ENCODE results near the gene ALKBH7.
"Not testable (repeated sequence)": the region's sequence is repeated elsewhere in the genome, so short reads cannot be mapped to it uniquely, and the experiment has no call there.

Gene ALKBH7, protein sequence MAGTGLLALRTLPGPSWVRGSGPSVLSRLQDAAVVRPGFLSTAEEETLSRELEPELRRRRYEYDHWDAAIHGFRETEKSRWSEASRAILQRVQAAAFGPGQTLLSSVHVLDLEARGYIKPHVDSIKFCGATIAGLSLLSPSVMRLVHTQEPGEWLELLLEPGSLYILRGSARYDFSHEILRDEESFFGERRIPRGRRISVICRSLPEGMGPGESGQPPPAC

DNA sequence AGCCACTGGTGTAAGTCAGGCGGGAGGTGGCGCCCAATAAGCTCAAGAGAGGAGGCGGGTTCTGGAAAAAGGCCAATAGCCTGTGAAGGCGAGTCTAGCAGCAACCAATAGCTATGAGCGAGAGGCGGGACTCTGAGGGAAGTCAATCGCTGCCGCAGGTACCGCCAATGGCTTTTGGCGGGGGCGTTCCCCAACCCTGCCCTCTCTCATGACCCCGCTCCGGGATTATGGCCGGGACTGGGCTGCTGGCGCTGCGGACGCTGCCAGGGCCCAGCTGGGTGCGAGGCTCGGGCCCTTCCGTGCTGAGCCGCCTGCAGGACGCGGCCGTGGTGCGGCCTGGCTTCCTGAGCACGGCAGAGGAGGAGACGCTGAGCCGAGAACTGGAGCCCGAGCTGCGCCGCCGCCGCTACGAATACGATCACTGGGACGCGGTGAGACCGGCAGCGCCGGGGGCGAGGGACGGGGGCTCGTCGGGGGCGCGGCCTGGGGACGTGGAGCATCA is at the start of gene ALKBH7:
ALKBH7 (plus strand) TSS at position 201 of the 502 bp plus-strand sequence; CDS start at position 228, 27 bp downstream.
- DNase-seq (ENCODE audit: low read depth in 2 of 3, low spot score in 2 of 3), result peak; percentile 78 to 86 (median 79)

DNA sequence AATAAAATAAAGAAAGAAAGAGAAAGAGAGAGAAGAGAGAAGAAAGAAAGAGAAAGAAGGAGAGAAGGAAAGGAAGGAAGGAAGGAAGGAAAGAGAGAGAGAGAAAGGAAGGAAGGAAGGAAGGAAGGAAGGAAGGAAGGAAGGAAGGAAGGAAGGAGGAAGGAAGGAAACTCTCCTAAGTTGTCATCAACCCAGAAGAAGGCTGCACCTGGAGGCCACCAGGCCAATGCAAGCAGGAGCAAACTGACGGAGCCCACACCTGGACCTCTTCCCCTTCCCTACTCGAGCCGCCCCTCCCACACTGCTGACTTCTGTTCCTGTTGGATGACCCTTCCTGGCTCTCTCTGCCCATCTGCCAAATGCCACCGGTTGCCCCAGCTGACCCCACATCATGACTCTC is 47.8 kb upstream of the ALKBH7 start:
- DNase-seq (ENCODE audit: low read depth in 2 of 3, low spot score in 2 of 3), result no peak

DNA sequence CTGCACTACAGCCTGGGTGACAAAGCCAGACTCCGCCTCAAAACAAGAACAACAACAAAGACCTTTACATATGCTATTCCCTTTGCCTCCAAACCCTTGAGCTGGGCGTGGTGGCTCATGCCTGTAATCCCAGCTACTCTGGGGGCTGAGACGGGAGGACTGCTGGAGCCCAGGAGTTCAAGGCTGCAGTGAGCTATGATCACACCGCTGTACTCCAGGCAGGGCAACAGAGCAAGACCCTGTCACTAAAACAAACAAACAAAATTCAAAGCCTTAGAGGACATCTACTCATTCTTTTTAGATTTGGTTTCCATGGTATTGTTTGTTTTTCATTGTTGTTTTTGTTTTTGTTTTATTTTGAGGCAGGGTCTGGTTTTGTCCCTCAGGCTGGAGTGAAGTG is 47.0 kb upstream of the ALKBH7 start:
- no peak for DNase-seq (ENCODE audit: low read depth in 2 of 3, low spot score in 2 of 3)

DNA sequence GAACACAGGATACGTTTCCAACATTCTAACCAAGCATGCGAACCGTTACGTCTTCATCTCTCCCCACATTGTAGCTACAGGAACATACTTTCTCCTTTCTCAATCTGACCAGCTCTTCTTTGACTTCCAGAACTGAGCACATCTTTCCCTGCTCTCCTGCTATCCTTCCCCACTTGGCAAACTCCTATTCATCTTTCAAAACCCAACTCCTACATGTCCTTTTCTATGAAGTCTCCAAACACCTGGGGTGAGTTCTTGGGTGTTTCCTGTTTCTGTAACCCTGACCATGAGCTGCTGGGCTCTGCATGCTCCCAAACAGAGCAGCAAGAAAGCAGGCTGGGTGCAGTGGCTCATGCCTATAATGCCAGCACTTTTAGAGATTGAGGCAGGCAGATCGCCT is 45.8 kb upstream of the ALKBH7 start:
- no peak for DNase-seq (ENCODE audit: low read depth in 2 of 3, low spot score in 2 of 3)

DNA sequence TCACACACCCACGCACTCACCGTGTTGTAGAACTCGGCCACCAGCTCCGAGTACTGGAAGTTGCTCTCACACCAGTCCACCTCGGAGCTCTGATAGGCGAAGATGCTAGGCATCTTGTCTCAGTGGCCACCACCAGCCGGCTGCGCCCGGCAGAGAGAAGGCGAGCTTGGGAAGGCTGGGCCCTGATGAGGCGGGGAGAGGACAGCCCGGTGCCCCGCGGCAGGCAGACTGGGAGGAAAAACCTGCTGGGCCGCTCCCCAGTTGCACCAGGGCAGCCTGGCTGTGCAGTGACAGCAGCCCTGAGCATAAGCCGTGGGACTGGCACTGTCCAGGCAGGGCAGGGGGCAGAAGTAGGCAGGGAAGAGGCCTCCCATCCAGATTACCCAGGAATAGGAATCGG is 39.2 kb upstream of the ALKBH7 start, which contains the start of gene ACER1:
ACER1 (minus strand) TSS at position 174 of the 400 bp plus-strand sequence; CDS start at position 113, 61 bp downstream.
- no peak for DNase-seq (ENCODE audit: low read depth in 2 of 3, low spot score in 2 of 3)

DNA sequence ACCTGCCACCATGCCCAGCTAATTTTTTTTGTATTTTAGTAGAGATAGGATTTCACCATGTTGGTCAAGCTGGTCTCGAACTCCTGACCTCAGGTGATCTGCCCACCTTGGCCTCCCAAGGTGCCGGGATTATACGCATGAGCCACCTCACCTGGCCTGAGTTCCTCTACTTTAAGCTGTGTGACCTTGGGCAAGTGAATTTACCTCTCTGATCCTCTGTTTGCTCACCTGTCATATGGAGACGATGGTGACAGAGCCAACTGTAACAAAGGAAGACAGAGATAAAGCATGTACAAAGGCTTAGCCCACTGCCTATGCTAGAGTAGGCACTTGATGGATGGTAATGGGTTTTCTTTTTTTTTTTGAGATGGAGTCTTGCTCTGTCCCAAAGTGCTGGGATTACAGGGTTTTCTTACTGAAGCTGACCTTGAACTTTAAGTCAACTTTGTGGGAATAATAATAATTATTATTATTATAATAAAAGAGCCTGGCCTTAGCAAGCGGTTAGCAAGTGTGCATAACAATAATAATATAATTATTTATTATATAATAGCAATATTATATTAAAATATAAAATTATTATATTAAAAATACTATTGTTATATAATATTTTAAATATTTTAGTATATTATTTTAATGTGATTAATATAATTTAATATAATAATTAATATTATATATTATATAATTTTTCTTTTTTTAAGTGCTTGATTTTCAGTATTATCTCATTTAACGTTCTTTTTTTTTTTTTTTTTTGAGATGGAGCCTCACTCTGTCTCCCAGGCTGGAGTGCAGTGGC is 37.9 kb upstream of the ALKBH7 start:
- no peak for DNase-seq (ENCODE audit: low read depth in 2 of 3, low spot score in 2 of 3)

DNA sequence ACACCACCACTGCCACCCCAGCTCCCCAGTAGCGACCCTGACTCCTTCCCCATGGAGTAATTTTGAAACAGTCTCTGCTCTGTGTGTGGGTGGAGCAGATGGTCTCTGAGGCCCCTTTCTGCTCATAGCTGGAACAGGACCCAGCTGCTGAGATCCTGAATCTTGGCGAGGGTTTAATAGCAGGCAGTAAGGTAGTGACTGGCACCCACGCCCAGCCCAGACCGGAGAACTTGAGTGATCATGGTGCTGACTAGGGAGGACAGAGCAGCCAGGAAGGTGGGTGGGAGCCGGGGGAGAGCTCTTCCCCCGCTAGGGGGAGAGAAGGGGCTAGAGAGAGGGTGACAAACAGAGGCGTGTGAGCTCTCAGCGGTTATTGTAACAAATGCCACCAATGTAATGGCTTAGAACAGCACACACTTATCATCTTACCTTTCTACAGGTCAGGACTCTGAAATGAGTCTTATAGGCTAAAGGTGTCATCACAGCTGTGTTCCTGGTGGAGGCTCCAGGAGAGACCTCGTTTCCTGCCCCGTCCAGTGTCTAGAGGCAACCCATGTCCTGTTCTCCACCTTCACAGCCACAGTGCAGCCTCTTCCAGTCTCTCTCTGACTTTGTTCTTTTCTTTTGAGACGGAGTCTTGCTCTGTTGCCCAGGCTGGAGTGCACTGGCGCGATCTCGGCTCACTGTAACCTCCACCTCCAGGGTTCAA is 31.9 kb upstream of the ALKBH7 start:
- DNase-seq (ENCODE audit: low read depth in 2 of 3, low spot score in 2 of 3), result no peak

DNA sequence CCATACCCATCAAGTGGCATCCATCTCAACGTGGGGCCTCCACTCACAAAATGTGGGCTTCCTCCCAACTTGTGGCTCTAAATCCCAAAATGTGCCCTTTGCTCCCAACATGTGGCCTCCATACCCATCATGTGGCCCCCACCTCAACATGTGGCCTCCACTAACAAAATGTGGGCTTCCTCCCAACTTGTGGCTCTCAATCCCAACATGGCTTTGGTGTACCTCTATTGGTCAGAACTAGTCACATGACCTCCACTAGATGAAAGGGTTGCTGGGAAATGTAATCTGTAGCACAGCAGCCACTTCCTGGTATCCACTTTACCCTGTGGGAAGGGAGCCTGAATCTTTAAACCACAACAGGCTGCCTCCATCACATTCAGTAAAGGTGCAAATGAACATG is 29.1 kb upstream of the ALKBH7 start:
- no peak for DNase-seq (ENCODE audit: low read depth in 2 of 3, low spot score in 2 of 3)

DNA sequence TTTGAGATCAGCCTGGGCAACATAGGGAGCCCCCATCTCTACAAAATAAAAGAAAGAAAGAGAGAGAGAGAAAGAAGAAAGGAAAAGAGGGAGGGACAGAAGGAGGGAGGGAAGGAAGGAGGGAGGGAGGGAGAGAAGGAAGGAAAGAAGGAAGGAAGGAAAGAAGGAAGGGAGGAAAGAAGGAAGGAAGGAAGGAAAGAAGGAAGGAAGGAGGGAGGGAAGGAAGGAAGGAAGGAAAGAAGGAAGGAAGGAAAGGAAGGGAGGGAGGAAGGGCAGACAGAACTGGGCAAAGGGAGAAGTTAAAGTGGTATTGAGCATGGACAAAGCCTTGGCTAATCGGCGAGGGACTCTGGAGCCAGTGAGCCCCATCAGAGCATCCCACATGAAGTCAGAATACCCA is 23.3 kb upstream of the ALKBH7 start:
- not testable (repeated sequence) for DNase-seq (ENCODE audit: low read depth in 2 of 3, low spot score in 2 of 3)

DNA sequence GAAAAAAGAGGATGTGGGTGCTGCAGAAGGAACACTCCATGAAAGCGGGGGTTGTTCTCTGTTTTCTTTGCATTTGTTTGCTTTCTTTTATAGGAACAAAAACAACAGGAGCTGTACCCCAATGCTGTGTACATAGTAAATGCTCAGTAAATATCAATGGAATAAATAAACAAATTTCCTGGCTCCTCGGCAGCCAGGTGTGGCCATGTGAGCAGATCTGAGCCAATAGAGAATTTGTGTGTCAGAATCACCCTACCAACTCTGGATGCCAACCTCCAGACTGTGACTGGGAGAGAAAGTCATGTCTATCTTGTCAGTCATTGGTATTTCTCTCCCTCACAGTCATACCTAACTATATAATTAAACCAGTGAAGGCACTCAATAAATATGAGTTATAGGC is 21.9 kb upstream of the ALKBH7 start:
- no peak for DNase-seq (ENCODE audit: low read depth in 2 of 3, low spot score in 2 of 3)

DNA sequence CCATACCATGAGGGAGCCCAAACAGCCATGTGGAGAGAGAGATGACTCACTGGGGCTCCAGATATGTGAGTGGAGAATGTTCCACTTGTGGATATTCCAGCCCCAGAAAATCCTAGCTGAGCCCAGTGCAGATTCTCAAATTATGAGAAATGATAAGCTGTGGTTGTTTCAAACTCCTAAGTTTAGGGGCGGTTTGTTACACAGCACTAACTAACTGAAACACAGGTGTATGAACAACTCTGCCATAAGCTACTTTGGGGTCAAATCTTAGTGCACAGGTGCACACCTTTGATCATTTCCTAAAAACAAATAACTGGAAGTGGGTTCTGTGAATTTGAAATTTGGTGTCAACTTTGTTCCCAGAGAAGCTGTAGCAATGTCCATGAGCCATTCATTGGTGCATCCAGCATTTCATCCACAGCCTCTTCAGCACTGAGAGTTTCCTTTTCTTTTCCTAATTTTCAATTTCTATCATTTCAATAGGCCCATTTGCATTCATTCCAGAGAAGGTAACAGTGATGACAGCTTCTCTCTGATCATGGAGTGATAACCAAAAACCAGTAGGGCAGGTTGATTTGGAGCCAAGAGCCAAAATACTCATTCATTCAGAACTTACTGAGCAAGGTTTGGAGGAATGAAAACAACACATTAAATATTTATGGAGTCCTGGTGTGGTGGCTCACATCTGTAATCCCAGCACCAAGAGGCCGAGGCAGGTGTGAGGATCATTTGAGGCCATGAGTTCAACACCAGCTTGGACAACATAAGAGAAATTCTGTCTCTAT is 20.0 kb upstream of the ALKBH7 start:
- no peak for DNase-seq (ENCODE audit: low read depth in 2 of 3, low spot score in 2 of 3)

DNA sequence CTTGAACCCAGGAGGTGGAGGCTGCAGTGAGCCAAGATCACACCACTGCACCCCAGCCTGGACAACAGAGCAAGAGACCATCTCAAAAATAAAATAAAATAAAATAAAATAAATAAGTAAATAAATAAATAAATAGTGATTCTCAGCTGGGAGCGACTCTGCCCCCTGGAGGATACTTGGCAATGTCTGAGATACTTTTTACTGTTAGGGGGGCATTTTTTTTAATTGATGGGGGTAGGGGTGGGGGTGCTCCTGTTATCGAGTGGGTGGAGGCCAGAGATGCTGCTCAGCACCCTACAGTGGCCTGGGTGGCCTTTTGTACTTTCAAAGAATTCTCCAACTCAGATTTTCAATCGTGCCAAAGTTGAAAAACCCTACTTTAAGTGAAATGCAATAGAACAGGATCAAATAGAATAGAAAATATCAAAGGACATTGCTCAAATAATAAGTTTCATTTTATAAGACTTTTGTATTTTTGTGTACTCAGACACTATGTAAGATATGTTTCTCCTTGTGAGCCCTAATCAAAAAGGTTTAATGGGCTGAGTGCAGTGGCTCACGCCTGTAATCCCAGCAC is 18.4 kb upstream of the ALKBH7 start:
- DNase-seq (ENCODE audit: low read depth in 2 of 3, low spot score in 2 of 3), result no peak

DNA sequence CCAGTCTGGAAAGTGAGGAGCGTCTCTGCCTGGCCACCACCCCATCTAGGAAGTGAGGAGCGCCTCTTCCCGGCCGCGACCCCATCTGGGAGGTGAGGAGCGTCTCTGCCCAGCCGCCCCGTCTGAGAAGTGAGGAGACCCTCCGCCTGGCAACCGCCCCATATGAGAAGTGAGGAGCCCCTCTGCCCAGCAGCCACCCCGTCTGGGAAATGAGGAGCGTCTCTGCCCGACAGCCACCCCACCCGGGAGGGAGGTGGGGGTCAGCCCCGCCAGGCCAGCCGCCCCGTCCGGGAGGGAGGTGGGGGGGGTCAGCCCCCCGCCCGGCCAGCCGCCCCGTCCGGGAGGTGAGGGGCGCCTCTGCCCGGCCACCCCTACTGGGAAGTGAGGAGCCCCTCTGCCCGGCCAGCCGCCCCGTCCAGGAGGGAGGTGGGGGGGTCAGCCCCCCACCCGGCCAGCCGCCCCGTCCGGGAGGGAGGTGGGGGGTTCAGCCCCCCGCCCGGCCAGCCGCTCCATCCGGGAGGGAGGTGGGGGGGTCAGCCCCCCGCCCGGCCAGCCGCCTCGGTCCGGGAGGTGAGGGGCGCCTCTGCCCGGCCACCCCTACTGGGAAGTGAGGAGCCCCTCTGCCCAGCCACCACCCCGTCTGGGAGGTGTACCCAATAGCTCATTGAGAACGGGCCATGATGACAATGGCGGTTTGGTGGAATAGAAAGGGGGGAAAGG is 17.1 kb upstream of the ALKBH7 start:
- not testable (repeated sequence) for DNase-seq (ENCODE audit: low read depth in 2 of 3, low spot score in 2 of 3)

DNA sequence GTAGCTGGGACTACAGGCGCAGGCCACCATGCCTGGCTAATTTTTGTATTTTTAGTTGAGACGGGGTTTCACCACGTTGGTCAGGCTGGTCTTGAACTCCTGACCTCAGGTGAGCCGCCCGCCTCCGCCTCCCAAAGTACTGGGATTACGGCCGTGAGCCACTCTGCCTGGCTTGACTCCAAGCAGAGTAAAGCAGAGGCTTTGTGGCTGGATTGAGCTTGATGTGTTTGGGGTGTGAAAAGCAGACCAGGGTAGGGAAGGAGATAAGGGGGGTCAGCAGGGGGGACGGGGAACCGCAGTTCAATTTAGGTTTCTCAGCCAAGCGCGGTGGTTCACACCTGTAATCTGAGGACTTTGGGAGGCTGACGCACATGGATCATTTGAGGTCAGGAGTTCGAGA is 15.4 kb upstream of the ALKBH7 start:
- DNase-seq (ENCODE audit: low read depth in 2 of 3, low spot score in 2 of 3), result no peak

DNA sequence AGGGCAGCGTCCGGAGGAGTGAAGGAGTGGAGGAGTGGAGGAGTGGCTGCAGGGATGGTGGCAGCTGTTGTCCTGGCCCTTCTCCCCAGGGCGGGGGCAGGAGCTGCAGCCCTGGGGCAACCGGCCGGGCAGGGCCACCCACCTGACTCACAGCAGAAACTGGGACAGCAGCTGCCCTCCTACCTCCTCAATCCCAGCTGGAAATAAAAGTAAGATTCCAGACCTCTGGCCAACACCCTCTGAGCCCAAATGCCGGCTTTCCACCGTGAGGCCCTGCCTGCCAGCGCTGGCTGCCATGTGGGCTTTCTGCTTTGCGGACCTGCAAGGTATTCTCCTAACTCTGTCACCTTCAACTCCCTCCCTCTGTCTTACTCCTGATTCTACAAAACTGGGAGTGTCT is 14.6 kb upstream of the ALKBH7 start:
- no peak for DNase-seq (ENCODE audit: low read depth in 2 of 3, low spot score in 2 of 3)

DNA sequence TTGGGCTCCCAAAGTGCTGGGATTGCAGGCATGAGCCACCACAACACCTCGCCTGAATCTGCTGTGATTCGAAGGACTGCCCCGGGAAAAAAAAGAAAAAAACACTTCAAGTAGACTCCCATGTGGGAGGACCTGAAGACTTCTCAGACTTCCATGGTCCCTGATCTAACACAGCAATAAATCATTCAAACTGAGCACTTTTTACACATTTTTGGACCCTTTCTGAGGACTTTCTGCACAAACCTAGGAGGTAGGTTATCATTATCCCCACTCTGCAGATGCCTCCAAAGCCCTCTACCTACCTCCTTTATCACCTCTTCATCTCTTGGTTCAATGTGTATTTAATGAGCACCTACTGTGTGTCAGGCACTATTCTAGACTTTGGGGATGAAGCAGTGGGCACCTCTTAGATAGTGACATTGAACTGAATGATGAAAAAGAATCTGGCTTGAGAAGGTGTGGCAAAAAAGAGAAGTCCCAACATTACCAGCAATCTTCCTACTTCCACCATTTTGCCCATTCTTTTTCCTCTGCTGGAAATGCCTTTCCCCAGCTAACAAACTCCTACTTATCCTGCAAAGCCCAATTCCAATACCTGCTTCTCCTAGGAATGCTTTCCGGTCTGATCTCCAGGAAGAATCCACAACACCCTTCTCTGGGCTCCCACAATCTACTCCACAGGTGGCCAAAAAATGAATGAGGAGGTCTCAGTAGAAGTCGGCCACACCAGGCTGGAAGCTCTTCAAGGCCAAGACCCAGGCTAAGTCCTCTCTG is 12.8 kb upstream of the ALKBH7 start:
- no peak for DNase-seq (ENCODE audit: low read depth in 2 of 3, low spot score in 2 of 3)

DNA sequence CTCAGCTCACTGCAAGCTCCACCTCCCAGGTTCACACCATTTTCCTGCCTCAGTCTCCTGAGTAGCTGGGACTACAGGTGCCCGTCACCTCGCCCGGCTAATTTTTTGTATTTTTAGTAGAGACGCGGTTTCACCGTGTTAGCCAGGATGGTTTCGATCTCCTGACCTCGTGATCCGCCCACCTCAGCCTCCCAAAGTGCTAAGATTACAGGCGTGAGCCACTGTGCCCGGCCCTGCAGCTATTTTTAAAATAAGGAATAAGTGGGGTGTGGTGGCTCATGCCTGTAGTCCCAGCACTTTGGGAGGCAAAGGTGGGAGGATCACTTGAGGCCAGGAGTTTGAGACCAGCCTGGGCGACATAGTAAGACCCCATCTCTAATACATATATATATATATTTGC is 12.1 kb upstream of the ALKBH7 start:
- not testable (repeated sequence) for DNase-seq (ENCODE audit: low read depth in 2 of 3, low spot score in 2 of 3)

DNA sequence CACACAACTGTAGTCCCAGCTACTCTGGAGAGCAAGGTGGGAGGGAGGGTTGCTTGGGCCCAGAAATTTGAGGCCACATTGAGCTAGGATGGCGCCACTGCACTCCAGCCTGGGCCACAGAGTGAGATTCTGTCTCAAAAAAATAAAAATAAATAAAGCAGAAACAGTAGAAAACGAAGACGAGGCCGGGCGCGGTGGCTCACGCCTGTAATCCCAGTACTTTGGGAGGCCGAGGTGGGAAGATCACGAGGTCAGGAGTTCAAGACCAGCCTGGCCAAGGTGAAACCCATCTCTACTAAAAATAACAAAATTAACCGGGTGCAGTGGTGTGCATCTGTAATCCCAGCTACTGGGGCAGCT is 11.8 kb upstream of the ALKBH7 start:
- DNase-seq (ENCODE audit: low read depth in 2 of 3, low spot score in 2 of 3), result not testable (repeated sequence)

DNA sequence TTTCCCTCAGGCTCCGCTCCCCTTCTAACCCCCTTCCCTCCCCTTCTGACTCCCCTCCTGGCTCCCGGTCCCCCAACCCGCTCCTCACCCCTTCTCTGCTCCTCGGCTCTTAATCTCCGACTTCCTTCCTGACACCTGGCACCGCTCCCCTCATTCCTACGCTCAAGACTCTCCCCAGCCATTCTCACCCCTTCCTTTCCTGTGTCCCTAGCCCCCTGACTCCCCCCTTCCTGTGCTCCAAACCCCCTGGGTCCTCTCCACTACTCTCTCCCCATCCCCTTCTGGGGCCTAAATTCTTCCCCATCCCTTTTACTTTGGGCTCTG is 10.6 kb upstream of the ALKBH7 start:
- DNase-seq (ENCODE audit: low read depth in 2 of 3, low spot score in 2 of 3), result peak in 1 of 3 experiments; percentile 19

All from activated CD8-positive, alpha-beta memory T cell treated with anti-CD3 and anti-CD28 coated beads for 48 hours (primary cell).